HepG2 (cell line): Measurements from ENCODE around the gene NOB1.

ENCODE experiments used
- ASH2L ChIP-seq: fragments of 300-600, 200-600 bp; sonication (generic); IDR thresholded peaks from 2 replicates; pipeline ENCODE4 v1.7.0; 2017; ENCODE audit warnings: low read depth, mild to moderate bottlenecking, moderate library complexity, mixed read lengths, low read length; ENCODE audit not compliant: insufficient read length
- CBFB ChIP-seq: sonication (generic); formaldehyde crosslinking; IDR thresholded peaks from 2 replicates; pipeline ENCODE4 v1.4.0; 2020; ENCODE audit warnings: missing genetic modification reagents
- DR1 ChIP-seq: sonication (generic); formaldehyde crosslinking; IDR thresholded peaks from 2 replicates; pipeline ENCODE4 v1.8.0; 2021; ENCODE audit warnings: mild to moderate bottlenecking, missing genetic modification reagents, inconsistent platforms
- GATAD1 ChIP-seq: IDR thresholded peaks from 2 replicates; pipeline ENCODE4 v1.6.1; 2016; ENCODE audit warnings: missing genetic modification reagents, missing compliant biosample characterization
- GTF2F1 ChIP-seq: fragments of 150-350 bp; IDR thresholded peaks from 2 replicates; pipeline ENCODE4 v1.6.1; 2014; ENCODE audit warnings: low read length
- MBD4 ChIP-seq: IDR thresholded peaks from 2 replicates; pipeline ENCODE4 v1.6.1; 2012; ENCODE audit warnings: low read length, inconsistent platforms, borderline replicate concordance
- TCF7L2 ChIP-seq: IDR thresholded peaks from 2 replicates; pipeline ENCODE4 v1.6.1; 2011; ENCODE audit warnings: mild to moderate bottlenecking, low read depth, low read length, moderate library complexity
- U2AF2 ChIP-seq: fragments of 200-400 bp; formaldehyde crosslinking; IDR thresholded peaks from 2 replicates; pipeline ENCODE4 v1.6.1; 2017; ENCODE audit warnings: low read depth, mild to moderate bottlenecking, low read length
- ZBTB42 ChIP-seq: sonication (generic); formaldehyde crosslinking; IDR thresholded peaks from 2 replicates; pipeline ENCODE4 v1.5.0; 2020; ENCODE audit warnings: mild to moderate bottlenecking, missing genetic modification reagents
- TF ChIP-seq, protein P1 (sequence below): sonication (generic); formaldehyde crosslinking; IDR thresholded peaks from 2 replicates; pipeline ENCODE4; 2020; ENCODE audit warnings: missing genetic modification reagents, mild to moderate bottlenecking, borderline replicate concordance

DNA sequence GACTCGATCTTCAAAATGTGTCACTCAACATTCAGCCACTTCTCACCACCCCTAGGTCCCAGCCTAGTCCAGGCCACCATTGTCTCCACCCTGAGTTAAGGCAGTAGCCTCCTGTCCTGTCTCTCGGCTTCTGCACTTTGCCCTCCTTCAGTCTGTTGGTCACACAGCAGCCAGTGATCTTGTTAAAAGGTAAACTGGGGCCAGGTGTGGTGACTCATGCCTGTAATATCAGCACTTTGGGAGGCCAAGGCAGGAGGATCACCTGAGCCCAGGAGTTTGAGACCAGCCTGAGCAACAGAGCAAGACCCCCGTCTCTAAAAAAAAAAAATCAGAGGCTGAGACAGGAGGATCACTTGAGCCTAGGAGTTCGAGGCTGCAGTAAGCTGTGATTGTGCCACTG is 33.2 kb upstream of the NOB1 start:
- TF ChIP-seq MBD4, result no peak
- no peak for TF ChIP-seq DR1 (CRISPR knock-in tag)
- TF ChIP-seq TCF7L2, result no peak
- no peak for TF ChIP-seq U2AF2
- TF ChIP-seq GATAD1 (CRISPR knock-in tag), result no peak
- TF ChIP-seq, protein P1, sequence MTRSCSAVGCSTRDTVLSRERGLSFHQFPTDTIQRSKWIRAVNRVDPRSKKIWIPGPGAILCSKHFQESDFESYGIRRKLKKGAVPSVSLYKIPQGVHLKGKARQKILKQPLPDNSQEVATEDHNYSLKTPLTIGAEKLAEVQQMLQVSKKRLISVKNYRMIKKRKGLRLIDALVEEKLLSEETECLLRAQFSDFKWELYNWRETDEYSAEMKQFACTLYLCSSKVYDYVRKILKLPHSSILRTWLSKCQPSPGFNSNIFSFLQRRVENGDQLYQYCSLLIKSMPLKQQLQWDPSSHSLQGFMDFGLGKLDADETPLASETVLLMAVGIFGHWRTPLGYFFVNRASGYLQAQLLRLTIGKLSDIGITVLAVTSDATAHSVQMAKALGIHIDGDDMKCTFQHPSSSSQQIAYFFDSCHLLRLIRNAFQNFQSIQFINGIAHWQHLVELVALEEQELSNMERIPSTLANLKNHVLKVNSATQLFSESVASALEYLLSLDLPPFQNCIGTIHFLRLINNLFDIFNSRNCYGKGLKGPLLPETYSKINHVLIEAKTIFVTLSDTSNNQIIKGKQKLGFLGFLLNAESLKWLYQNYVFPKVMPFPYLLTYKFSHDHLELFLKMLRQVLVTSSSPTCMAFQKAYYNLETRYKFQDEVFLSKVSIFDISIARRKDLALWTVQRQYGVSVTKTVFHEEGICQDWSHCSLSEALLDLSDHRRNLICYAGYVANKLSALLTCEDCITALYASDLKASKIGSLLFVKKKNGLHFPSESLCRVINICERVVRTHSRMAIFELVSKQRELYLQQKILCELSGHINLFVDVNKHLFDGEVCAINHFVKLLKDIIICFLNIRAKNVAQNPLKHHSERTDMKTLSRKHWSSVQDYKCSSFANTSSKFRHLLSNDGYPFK, result no peak
- TF ChIP-seq GTF2F1, result no peak
- no peak for TF ChIP-seq CBFB (CRISPR knock-in tag)
- no peak for TF ChIP-seq ASH2L
- no peak for TF ChIP-seq ZBTB42 (CRISPR knock-in tag)
